HG03159 (cell line): Measurements from ENCODE around the gene GABRG3.

Experiments used
- ATAC-seq: cut with Tn5 transposase; IDR thresholded peaks from one replicate; pipeline ENCODE4 v1.9.1; 2021; ENCODE audit warnings: mild to moderate bottlenecking, moderate library complexity; ENCODE audit not compliant: unreplicated experiment

The GABRG3 gene

DNA sequence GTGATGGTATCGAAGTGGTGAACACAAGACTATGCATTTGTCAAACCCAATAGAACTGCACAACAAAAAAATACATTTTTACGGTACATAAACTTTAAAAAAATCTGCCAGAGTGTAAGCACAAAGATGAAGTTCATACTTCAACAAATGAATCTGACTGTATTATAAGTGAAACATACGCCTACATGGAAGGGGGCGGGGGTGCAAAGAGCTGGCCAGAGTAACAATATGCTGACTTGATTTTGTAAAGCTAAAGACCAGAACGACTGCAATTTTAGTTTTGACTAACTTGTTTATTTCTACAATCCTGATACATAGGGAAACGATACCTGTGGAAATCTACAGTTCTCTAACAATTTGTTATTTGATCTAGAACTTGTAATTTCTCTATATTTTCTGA is 426.0 kb downstream of the GABRG3 start:
- no peak for ATAC-seq

DNA sequence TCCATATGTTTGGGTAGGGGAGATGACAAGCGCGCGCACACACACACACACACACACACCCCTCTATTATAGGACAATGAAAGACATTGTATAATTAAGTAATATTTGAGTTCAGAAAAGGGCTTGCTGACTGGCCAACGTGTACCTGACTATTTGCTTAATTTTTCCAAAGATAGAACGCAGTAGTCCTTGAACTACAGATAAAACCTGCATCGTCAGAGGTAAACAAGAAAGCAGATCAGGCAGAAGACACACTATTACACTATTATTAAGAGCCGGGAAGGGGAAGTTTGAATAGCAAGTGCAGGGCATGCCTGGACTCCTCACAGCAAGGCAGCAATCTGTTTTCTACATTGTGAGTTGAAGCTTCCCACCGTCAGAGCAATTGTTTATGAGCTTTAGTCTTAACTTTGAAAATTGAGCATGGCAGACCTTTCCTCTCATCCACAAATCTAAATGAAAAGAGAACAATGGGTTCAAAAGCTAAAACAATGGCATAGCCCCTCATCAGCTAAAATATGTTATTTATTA is 427.7 kb downstream of the GABRG3 start:
- no peak for ATAC-seq

DNA sequence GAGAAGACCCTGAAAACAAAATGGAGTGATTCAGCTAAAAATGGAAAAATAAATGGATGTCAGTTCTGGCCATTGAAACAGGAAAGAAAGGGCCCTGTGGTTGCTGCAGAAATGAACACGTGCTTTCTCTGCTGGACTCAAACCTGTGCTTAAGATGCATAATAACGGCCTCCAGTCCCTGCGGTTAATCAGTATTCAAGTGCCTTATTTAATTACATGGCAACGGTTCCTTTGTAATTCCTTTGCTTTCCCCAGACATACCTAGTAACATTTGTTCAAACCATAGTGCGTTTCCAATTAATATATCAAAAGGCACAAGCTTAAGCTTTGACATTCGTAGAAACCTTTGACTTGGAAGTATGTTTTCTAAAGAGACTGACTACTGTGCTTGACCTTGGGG is 428.3 kb downstream of the GABRG3 start:
- no peak for ATAC-seq

DNA sequence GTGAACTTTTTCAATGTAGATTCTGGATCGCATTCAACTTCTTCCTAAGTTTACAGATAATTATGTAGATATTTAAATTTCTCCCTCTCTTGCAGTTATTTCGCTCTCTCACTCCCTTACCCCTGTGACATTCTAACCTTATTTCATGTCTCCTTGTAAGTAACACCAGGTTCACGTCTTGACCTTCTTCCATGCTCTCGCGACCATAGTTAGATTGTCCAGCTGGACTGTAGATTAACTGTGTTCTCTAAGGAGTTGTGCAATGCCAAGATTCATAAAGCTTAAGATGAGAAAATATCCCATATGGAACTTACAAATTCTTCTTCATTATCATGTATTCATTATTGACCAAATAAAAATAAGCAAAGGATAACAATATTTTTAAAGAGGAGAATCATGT is 430.5 kb downstream of the GABRG3 start:
- no peak for ATAC-seq

DNA sequence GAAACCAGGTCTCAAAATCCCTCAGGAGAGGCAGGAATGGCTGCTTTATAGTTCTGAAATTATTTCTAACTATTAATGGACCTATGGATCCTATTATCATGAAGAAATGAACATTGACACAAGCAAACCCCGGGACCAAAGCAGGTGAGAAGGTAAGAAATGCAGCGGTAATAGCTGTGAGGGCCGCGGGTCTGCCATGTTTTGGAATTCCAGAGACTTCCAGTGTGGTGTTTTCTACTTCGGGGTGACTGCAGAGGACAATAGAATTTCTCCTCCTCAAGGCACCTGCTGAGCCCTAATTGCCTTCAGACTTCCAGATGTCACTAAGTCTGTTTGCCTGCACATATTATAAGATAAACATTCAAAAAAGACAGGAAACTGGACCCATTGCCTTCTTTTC is 437.4 kb downstream of the GABRG3 start:
- ATAC-seq: no peak

DNA sequence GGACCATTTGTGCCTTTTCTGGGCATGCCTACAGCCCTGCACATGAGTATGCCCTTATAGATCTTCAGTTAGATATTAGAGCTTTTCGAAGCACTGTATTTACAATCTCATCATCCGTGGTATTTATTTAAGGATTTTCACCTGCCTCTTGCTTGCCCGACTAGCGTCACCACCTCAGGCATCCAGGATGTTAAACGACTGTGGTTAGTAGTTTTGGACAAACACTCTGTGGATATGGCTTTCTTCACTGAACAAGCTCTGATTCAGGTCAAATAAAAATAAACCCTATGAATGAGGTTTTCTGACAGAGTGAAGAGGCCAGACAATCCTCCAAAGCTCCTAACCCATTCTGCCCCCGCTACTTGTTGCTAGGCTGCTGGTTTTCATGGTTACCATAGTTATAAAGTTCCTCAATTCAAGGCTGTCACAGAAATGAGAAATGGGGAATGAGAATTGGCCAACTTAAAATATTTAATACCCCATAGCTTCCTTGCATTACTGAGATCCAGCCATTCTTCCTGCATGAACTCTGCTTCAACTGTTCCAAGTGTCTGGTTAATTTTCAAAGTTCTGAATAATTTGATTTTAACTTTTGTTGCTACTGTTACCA is 440.1 kb downstream of the GABRG3 start:
- no peak for ATAC-seq

DNA sequence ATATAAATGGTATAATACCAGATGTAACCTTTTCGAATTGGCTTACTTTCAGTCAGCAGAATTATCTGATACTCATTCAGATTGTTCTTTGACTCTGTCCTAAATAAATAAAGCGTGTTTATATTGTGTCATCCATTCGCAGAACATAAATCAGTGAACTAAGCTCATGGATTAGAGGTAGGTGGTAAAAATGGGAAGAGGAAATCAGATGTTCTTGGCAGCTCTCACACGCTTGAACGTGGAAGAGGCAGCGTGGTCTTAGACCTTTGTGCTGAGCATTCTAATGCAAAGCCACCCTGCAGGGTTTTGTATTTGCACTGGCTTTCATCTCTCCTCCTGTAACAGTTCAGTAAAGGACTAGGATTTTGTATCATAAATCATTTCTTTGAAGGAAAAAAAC is 441.4 kb downstream of the GABRG3 start:
- ATAC-seq: no peak

DNA sequence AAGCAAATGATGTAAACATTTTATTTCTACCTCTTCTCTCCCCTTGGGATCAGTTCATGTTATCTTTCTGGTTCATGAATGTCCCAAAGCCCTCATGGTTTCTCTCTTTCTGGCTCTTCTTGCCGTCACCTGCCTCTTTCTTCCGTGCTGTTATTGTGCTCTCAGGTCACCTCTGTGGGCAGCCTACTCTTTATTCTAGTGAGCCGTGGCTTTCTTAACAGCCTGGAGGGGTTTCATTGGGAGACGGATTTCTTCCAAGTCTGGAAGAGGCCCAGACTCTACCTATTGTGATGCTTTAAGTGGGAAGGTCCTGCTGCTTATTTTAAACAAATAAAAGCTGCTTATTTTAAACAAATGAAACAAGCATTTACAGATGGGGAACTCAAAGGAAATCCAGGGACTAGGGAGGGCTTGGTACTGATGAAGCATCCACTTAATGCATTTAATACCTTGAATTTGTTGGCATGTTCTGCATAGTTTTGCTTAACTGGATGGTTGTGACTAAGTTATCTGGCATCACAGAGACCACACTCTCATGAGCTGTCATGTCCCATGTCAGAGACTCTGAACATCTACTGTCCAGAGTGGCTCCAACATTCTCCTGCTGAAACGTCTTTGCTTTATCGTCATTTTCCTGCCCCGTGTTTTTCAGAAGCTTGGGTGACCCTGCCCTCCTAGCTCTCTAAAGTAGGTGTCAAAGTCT is 443.3 kb downstream of the GABRG3 start:
- ATAC-seq: no peak

DNA sequence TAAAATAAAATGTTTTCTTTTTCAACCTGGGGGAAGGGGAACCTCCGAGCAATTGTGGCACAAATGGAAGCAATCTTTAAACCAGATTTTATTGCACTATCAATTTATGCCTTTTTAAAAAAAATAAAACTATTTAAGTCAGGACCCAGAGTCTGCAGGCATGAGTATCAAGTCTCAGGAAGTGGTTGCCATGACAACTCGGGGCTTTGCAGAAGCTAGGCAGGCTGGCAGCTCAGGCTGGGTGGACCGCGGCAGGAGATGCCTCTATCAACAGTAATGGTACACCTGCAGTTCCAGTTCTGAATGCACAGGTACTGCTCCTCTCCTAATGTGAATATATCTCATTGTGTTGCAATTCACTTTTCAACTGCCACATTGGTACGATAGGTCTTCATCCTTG is 447.7 kb downstream of the GABRG3 start:
- ATAC-seq: no peak

DNA sequence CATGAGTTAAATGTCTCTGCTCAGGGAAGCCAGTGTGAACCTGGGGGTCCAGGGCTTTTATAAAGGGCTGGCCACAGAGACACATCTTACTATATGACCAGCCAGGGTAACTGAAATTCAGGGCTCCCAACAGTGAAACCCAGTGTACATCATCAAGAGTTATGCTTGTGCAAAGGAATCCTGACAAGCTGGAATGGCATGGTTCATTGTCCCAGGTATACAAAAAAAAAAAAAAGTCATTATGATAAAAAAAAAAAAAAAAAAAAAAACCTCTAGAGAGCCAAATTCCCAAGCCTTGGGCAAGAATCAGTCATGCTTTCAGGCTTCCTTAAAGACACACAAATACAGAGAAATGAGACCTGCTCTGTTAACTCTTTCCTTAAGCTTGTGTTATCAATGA is 452.0 kb downstream of the GABRG3 start:
- ATAC-seq: no peak

DNA sequence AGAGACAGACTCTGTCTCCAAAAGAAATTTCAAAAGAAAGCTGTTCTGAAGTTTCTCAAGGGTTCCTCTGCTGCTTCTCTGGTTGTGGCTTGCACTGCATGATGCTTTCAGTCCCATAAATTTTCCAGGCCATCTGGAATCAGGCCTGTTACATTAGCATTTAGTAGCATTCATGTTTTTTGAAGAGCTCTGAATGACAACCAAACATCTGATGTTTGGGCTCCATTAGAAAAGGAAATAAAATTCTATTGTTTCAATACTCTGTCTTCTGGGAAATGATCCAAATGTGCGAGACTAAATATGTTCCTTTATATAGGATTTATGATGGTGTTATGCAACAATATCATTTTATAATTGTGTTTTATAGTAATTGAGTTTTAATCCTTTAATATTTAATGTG is 455.8 kb downstream of the GABRG3 start:
- no peak for ATAC-seq

DNA sequence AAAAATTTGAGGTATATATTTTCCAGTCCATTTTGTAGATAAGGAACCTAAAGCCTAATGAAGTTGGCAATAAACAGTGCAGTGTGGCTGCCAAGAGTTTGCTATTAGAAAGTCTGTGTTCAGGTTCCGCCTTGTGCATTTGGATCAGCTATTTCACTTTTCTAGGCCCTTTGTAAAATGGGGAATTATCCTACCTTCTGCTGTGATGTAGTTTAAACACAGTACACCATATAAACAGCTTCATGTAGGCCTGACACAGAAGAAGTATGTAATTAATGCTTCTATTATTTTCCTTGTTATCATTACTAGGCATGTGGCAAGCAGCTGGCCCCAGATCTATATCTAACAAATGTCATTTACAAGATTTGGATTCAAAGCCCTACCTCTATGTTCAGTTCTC is 456.3 kb downstream of the GABRG3 start:
- ATAC-seq: no peak

DNA sequence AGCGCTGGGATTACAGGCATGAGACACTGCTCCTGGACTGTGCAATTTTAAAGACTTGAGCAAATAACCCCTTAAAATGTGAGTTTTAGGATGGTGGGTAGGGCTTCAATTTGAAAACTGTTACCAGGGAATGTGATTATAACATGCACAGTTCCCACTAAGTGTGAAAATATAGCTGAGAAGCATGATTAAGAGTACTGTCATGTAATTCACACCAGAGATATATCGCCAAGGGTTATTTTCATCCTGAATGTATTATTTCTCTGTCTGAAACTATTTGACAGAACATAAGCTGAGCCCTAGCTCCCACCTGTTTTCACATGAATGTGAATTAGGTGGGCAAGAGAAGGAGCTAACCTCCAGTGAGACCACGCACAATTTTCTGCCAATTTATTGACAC is 457.2 kb downstream of the GABRG3 start:
- no peak for ATAC-seq

DNA sequence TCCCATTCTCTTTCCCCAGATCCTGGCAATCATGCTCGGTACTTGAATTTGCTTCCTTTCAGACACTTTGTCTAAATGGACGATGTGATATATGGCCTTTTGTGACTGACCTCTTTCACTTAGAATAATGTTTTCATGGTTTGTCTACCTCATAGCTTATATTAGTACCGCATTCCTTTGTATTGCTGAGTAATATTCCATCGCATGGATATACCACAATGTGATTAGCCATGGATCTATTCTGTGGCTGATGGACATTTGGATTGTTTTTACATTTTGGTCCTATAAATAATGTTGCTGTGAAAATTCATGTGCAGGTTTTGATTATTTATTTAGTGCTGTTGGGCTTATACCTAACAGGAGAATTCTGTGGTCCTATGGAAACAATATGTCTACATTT is 458.6 kb downstream of the GABRG3 start:
- no peak for ATAC-seq

DNA sequence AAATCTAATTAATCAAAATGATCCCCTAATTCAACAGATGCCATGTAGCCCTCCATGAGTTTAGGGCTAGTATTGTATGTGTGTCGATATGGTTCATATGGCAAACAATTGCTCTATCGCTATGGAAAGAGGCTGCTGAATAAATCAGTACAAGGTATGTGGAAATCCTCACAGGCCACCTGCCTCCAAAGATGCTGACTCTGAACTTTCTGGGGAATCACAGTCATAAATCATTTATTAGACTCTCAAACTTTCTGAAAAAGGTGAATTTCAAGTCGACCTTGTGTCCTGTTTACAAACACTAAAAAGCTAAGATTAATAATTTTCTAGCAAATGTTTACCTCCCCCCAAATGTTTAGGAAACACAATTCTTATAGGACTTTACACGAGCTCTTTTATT is 462.6 kb downstream of the GABRG3 start:
- no peak for ATAC-seq

DNA sequence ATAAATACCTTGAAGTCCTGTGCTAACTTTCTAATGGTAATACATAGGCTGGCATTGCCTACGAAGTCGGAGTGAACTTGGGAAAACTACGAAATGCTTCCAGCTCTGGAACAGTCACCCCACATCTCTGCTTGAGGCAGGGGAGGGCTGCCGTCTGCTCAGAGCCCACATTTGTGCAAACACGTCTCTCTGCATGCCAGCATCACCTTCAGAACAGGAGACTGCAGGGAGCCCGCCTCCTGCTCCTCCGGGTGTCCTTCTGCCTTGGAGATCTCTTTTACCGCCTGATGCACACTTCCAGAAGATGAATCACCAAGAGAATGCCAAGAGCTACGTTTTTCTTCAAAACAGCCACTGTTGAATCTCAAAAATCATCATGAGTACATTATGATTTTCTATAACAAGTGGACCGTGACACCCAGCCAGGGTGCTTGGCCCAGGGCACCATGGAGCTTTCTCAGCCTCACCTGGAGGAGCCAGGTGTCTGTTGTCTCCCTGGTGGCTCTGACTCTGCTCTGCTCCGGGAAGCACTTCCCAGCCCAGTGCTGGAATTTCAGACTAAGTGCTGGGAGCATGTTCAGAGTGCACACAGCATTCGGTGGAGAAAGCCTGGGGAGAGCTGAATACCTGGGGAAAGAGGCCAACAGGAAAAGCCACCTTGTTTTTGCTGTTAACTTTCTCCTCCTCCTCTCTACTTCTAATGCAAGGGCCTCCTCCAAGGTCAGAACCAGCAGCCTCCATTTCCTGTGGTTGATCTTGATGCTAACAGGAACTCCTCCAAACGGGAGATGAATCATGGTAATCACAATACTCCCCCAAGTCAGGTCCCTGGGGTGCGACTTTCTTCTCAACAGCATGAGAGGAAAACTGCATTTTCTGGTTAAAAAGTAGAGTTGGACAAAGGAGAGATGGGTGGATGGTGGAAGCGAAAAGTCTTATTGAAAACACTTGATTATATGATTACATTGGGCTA is 467.7 kb downstream of the GABRG3 start:
- no peak for ATAC-seq

DNA sequence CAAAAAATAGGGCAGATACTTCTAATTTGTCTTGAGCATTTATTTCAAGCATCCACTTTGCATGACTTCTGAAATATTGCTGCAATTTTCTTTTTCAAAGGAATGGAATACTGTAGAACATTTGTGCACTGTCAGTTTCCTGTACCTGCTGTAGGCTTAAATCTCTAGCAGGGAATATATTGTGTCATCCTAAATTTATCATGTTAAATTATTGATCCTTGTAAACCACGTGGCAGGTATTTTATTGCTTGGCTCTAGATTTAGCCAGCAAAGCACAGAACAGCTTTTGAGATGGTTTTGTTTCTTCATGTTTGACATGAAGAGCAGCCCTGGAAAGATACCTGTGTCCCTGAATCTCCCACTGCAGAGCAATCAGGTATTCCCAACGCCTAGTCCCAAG is 470.1 kb downstream of the GABRG3 start:
- no peak for ATAC-seq

DNA sequence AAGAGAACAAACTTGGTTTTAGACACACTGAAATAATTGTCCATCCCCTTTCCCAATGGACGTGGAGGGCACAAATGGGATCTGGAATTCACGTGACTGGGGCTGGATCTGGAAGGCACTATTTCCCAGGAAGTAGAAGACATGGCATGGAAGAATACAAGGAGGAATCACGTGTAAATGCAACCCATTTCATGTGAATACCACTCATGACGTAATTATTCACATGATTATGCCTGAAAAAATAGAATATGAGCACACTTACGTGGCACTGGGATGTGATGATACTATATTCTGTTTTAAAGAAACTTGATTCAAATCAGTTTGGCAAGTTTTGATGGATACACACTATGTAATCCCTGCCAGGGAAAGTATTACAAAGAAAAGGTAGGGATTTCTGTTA is 477.3 kb downstream of the GABRG3 start:
- ATAC-seq: no peak

DNA sequence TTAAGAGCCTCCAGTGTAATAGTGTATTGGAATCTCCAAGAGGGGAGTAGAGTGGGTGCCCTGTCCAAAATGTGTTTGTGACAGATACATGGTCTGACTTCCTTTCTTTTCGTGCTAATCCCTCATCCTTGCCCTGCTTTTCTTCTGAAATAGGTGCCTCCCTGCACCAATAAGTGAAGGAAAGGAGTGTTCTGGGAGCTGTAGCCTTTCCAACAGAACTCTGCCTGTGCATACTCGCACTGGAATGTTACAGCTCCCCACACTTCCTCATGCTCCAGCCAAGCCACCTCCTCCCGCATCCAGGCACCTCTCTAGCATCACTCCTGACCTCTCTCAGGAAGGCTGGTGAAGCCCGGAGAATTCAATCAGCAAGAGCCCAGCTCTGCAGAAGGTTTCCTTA is 478.0 kb downstream of the GABRG3 start:
- no peak for ATAC-seq

DNA sequence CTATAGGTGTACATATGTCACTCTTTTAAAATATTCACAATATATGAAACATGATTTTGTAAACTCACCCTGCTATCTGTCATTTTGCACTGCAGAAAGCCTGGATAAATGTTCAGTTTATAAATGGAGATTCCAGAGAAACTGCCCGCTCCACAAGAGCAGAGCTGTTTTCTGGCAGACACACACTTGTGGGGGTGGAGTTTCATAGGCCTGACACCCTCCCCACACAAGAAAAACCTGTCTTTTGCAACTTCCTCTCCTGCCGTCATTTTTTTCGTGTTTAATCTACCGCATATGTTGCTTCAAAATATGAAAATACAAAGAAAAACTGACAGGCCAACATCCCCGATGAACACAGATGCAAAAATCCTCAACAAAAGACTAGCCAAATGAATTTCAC is 479.0 kb downstream of the GABRG3 start:
- no peak for ATAC-seq

DNA sequence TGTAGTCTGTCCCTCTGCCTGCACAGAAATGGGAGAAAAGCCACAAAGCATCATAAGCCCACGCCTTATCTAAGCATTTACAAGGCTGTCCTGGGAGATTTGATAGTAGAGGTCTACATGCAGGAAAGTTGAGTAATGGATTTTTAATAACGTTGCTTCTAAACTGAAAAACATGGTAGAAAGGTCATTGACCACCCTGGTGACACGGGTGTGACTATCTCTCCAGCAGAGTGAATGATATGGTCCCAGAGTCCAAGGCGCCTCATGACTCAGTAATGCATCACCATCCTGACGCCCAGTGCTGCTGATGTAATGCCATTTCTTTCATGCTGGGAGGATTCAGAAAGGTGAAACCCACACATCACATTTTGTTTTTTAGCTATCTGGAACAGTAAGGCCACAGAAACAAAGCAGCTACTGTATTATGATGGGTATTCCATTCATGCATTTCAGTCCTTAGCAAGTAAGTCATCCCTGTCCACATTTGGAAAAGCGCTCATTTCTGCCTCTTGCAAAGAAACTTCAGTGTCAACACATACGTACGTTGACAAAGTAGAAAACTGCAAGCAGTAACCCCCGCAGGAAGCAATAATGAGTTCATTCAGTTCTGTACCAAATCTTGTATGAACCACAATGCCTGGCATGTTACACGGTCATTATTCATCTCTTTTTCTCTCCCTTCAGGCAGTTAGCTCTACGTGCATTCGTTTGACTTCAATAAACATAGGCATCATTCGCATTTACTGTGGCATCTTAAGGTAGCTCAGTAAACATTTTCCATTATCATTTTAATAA is 483.5 kb downstream of the GABRG3 start:
- ATAC-seq: no peak
